SK-N-SH treated with all-trans-retinoic acid at 6 μM for 48 hours (cell line): ENCODE results near the gene TRPM2.

Experiments used
- ATAC-seq: fragments of 200-7000 bp; cut with Tn5 transposase; 3 replicates; pipeline ENCODE4 v1.9.1; 2020; ENCODE audit warnings: mild to moderate bottlenecking, moderate library complexity
- ARNTL ChIP-seq: fragments of 450-650 bp; formaldehyde crosslinking; IDR thresholded peaks from 2 replicates; pipeline ENCODE4 v1.5.0; 2020; ENCODE audit warnings: low read depth, mild to moderate bottlenecking, moderate library complexity, borderline replicate concordance
- BACH2 ChIP-seq: fragments of 250-450 bp; sonication (Bioruptor Pico); IDR thresholded peaks from 2 replicates; pipeline ENCODE4 v1.9.0; 2021; ENCODE audit warnings: mild to moderate bottlenecking, borderline replicate concordance
- CREB5 ChIP-seq: fragments of 250-450 bp; sonication (Bioruptor Pico); IDR thresholded peaks from 2 replicates; pipeline ENCODE4 v1.5.1; 2020; ENCODE audit warnings: low read depth, mild to moderate bottlenecking, moderate library complexity
- ESRRG ChIP-seq: fragments of 250-450 bp; sonication (Bioruptor Pico); IDR thresholded peaks from 2 replicates; pipeline ENCODE4 v1.6.1; 2021; ENCODE audit warnings: mild to moderate bottlenecking
- GLIS3 ChIP-seq: fragments of 250-450 bp; sonication (Bioruptor Pico); IDR thresholded peaks from 2 replicates; pipeline ENCODE4 v1.5.0; 2020; ENCODE audit warnings: mild to moderate bottlenecking, moderate library complexity
- ISL1 ChIP-seq: fragments of 250-450 bp; sonication (Bioruptor Pico); IDR thresholded peaks from 2 replicates; pipeline ENCODE4 v2.1.2; 2022; ENCODE audit warnings: mild to moderate bottlenecking, moderate library complexity
- OSR1 ChIP-seq: fragments of 250-450 bp; sonication (Bioruptor Pico); IDR thresholded peaks from 2 replicates; pipeline ENCODE4 v1.8.0; 2022; ENCODE audit warnings: moderate library complexity, mild to moderate bottlenecking, inconsistent platforms
- PATZ1 ChIP-seq: fragments of 250-450 bp; sonication (Bioruptor Pico); IDR thresholded peaks from 2 replicates; pipeline ENCODE4 v1.8.0; 2020; ENCODE audit warnings: mild to moderate bottlenecking, moderate library complexity, borderline replicate concordance
- POU6F1 ChIP-seq: fragments of 250-450 bp; sonication (Bioruptor Pico); IDR thresholded peaks from 2 replicates; pipeline ENCODE4 v1.8.0; 2021; ENCODE audit warnings: low read depth, mild to moderate bottlenecking, moderate library complexity, borderline replicate concordance
- PPARA ChIP-seq: fragments of 250-450 bp; sonication (Bioruptor Pico); IDR thresholded peaks from 2 replicates; pipeline ENCODE4 v1.5.0; 2020; ENCODE audit warnings: mild to moderate bottlenecking, borderline replicate concordance
- RARB ChIP-seq: fragments of 250-450 bp; sonication (Bioruptor Pico); IDR thresholded peaks from 2 replicates; pipeline ENCODE4 v1.8.0; 2021; ENCODE audit warnings: mild to moderate bottlenecking, moderate library complexity
- TCF4 ChIP-seq: fragments of 250-450 bp; sonication (Bioruptor Pico); IDR thresholded peaks from 2 replicates; pipeline ENCODE4 v1.8.0; 2021; ENCODE audit warnings: mild to moderate bottlenecking, moderate library complexity, borderline replicate concordance
- TOX ChIP-seq: fragments of 250-450 bp; sonication (Bioruptor Pico); IDR thresholded peaks from 2 replicates; pipeline ENCODE4 v1.8.0; 2021; ENCODE audit warnings: mild to moderate bottlenecking, moderate library complexity, borderline replicate concordance
- TSHZ2 ChIP-seq: fragments of 250-450 bp; sonication (Bioruptor Pico); IDR thresholded peaks from 2 replicates; pipeline ENCODE4 v1.5.0; 2020; ENCODE audit warnings: mild to moderate bottlenecking, moderate library complexity
- ZC3H10 ChIP-seq: fragments of 250-450 bp; sonication (Bioruptor Pico); IDR thresholded peaks from 2 replicates; pipeline ENCODE4 v1.5.1; 2021; ENCODE audit warnings: mild to moderate bottlenecking, moderate library complexity
- ZFP3 ChIP-seq: fragments of 250-450 bp; sonication (Bioruptor Pico); IDR thresholded peaks from 2 replicates; pipeline ENCODE4 v1.5.0; 2020; ENCODE audit warnings: mild to moderate bottlenecking, moderate library complexity
- ZFP30 ChIP-seq: fragments of 450-650 bp; formaldehyde crosslinking; IDR thresholded peaks from 2 replicates; pipeline ENCODE4 v1.5.0; 2022; ENCODE audit warnings: mild to moderate bottlenecking, moderate library complexity
- ZNF565 ChIP-seq: fragments of 450-650 bp; formaldehyde crosslinking; conservative IDR thresholded peaks from 2 replicates; pipeline ENCODE4 v1.5.0; 2020; ENCODE audit warnings: low read depth, mild to moderate bottlenecking, moderate library complexity
- ZNF8 ChIP-seq: fragments of 450-650 bp; formaldehyde crosslinking; IDR thresholded peaks from 2 replicates; pipeline ENCODE4 v1.5.0; 2020; ENCODE audit warnings: mild to moderate bottlenecking, moderate library complexity
- TF ChIP-seq, protein P1 (sequence below): fragments of 250-450 bp; sonication (Bioruptor Pico); IDR thresholded peaks from 2 replicates; pipeline ENCODE4 v1.5.1; 2021; ENCODE audit warnings: mild to moderate bottlenecking, moderate library complexity

TRPM2 gene

GRCh38 chr21:44314128-44314527 lies 39.3 kb upstream of the TRPM2 start (continued):
- no peak for TF ChIP-seq TSHZ2 (CRISPR knock-in tag)

DNA sequence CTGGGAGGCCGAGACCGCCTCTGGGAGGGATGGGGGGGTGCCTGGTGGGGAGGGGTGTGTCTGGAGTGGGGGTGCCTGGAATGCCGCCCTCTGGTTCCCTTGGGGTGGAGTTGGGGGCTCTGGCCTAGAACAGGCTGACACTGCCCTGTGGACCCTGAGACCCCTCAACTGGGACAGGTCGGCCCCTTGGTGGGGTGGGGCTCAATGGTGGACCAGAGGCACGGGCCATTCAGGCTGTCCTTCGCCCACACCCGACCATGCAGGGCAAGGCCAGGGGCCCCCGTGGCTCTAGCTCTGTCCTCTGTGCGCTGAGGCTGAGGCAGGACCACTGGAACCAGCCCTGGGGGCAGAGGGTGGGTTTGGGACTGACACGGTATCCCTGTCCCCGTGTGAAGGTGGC lies 38.9 kb upstream of the TRPM2 start:
- no peak for ATAC-seq
- TF ChIP-seq ZFP30 (CRISPR knock-in tag) (no peak), ZNF8 (CRISPR knock-in tag) (no peak), OSR1 (CRISPR knock-in tag) (no peak), BACH2 (CRISPR knock-in tag) (no peak), POU6F1 (CRISPR knock-in tag) (no peak), RARB (no peak), ZFP3 (no peak), ZNF565 (CRISPR knock-in tag) (no peak), TSHZ2 (CRISPR knock-in tag) (no peak), ISL1 (CRISPR knock-in tag) (no peak), PPARA (CRISPR knock-in tag) (no peak), PATZ1 (CRISPR knock-in tag) (no peak), GLIS3 (no peak), ARNTL (no peak), ZC3H10 (CRISPR knock-in tag) (no peak), CREB5 (CRISPR knock-in tag) (no peak), TOX (CRISPR knock-in tag) (no peak), TCF4 (CRISPR knock-in tag) (no peak), ESRRG (no peak)
- TF ChIP-seq, protein P1, sequence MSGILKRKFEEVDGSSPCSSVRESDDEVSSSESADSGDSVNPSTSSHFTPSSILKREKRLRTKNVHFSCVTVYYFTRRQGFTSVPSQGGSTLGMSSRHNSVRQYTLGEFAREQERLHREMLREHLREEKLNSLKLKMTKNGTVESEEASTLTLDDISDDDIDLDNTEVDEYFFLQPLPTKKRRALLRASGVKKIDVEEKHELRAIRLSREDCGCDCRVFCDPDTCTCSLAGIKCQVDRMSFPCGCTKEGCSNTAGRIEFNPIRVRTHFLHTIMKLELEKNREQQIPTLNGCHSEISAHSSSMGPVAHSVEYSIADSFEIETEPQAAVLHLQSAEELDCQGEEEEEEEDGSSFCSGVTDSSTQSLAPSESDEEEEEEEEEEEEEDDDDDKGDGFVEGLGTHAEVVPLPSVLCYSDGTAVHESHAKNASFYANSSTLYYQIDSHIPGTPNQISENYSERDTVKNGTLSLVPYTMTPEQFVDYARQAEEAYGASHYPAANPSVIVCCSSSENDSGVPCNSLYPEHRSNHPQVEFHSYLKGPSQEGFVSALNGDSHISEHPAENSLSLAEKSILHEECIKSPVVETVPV (CRISPR knock-in tag) = no peak
- TF ChIP-seq, all 23 proteins: peak for 0
